Activated T-cell treated with anti-CD3 and anti-CD28 coated beads, Interleukin-2, amount 50 U/mL, for 4 hours (primary cell): ENCODE data around the gene NRXN3. TPM values are rescaled to one million over a fixed set of nuclear protein-coding genes. Genes with fewer than 3 reads are reported as not detected.

ENCODE experiments used
- ATAC-seq, 2 donors: fragments of 200-7000 bp; cut with Tn5 transposase; one replicate each; pipeline ENCODE4 v1.10.0; 2021
- DNase-seq: peaks from one replicate; pipeline ENCODE4 v3.0.0-alpha.2; 2020
- H3K27me3 Mint-ChIP-seq: one replicate; pipeline ENCODE4 v1.8.0; 2021; ENCODE audit warnings: low read depth, mixed read lengths
- H3K36me3 Mint-ChIP-seq: one replicate; pipeline ENCODE4 v1.8.0; 2022; ENCODE audit warnings: mixed read lengths; ENCODE audit not compliant: insufficient read depth
- H3K4me1 Mint-ChIP-seq: one replicate; pipeline ENCODE4 v1.8.0; 2021; ENCODE audit warnings: low read depth, mixed read lengths
- H3K4me3 Mint-ChIP-seq: one replicate; pipeline ENCODE4 v1.8.0; 2021; ENCODE audit warnings: mild to moderate bottlenecking, moderate library complexity, mixed read lengths
- H3K9me3 Mint-ChIP-seq: one replicate; pipeline ENCODE4 v1.8.0; 2021; ENCODE audit warnings: mixed read lengths
- total RNA-seq, 3 donors: library from RNA; stranded (reverse); gene quantifications; one replicate each; pipeline ENCODE4 v1.2.1, GENCODE V29; 2021

Gene NRXN3
- total RNA-seq, 3 donors from 2014 or later: not detected

GRCh38 chr14:78667141-78667540 is 497.0 kb downstream of the NRXN3 start:
- H3K9me3 Mint-ChIP-seq: peaks cover 5% of the 10 kb centered on the region
- no peak overlapping the region for H3K4me3 Mint-ChIP-seq
- H3K27me3 Mint-ChIP-seq: no peaks in the 10 kb centered on the region
- H3K36me3 Mint-ChIP-seq: no peaks in the 10 kb centered on the region
- no peaks in the 10 kb centered on the region for H3K4me1 Mint-ChIP-seq
- DNase-seq: no peak
- ATAC-seq: no peak

- no peaks in the 10 kb centered on the region for H3K36me3 Mint-ChIP-seq
- ATAC-seq (no peak), DNase-seq (no peak)
- H3K4me3 Mint-ChIP-seq: no peak overlapping the region
- H3K9me3 Mint-ChIP-seq: peaks cover 4% of the 10 kb centered on the region
- H3K4me1 Mint-ChIP-seq: no peaks in the 10 kb centered on the region
- no peaks in the 10 kb centered on the region for H3K27me3 Mint-ChIP-seq
These were observed 503.7 kb downstream of the NRXN3 start for GRCh38 chr14:78673845-78674244.

DNA sequence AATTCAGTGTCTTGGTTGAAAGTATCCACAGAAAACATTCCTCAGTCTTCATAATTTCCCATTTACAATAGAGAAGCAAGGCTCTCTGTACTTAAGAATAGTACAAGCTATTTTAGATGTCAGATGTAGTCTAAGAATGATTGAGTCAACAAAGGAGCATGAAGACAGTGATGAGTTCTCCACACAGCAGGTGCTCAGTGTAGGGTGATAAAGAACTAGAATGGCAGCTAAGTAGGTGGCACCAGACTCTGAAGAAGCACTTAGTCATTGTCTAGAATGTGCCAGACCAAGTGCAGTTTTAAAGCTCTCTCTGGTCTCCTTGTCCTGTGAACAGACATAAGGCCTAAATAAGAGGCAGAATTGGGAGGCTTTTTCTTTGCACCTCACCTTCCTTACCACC is 504.6 kb downstream of the NRXN3 start:
- H3K36me3 Mint-ChIP-seq: no peaks in the 10 kb centered on the region
- no peak overlapping the region for H3K4me3 Mint-ChIP-seq
- H3K27me3 Mint-ChIP-seq: no peaks in the 10 kb centered on the region
- ATAC-seq: no peak
- H3K9me3 Mint-ChIP-seq: no peaks in the 10 kb centered on the region
- DNase-seq: no peak
- H3K4me1 Mint-ChIP-seq: no peaks in the 10 kb centered on the region

- Mint-ChIP-seq H3K4me3 (no peak overlapping the region), H3K36me3 (no peaks in the 10 kb centered on the region), H3K27me3 (no peaks in the 10 kb centered on the region), H3K9me3 (no peaks in the 10 kb centered on the region), H3K4me1 (no peaks in the 10 kb centered on the region)
- DNase-seq (no peak), ATAC-seq (no peak)
These were observed 513.0 kb downstream of the NRXN3 start for GRCh38 chr14:78683206-78683605.

GRCh38 chr14:78683981-78684380 is 513.8 kb downstream of the NRXN3 start:
- no peaks in the 10 kb centered on the region for H3K9me3 Mint-ChIP-seq
- ATAC-seq (no peak), DNase-seq (no peak)
- no peaks in the 10 kb centered on the region for H3K36me3 Mint-ChIP-seq
- H3K4me3 Mint-ChIP-seq: no peak overlapping the region
- no peaks in the 10 kb centered on the region for H3K27me3 Mint-ChIP-seq
- no peaks in the 10 kb centered on the region for H3K4me1 Mint-ChIP-seq

- DNase-seq: no peak
- Mint-ChIP-seq H3K4me1 (no peaks in the 10 kb centered on the region), H3K9me3 (peaks cover 4% of the 10 kb centered on the region), H3K4me3 (no peak overlapping the region), H3K27me3 (no peaks in the 10 kb centered on the region), H3K36me3 (no peaks in the 10 kb centered on the region)
- ATAC-seq: no peak
These were observed 518.3 kb downstream of the NRXN3 start for GRCh38 chr14:78688503-78688902.

- H3K27me3 Mint-ChIP-seq: no peaks in the 10 kb centered on the region
- H3K36me3 Mint-ChIP-seq: no peaks in the 10 kb centered on the region
These were observed 520.7 kb downstream of the NRXN3 start for GRCh38 chr14:78690836-78691235.

GRCh38 chr14:78697341-78697740 is 527.2 kb downstream of the NRXN3 start:
- H3K4me1 Mint-ChIP-seq: no peaks in the 10 kb centered on the region
- ATAC-seq (no peak), DNase-seq (no peak)
- no peaks in the 10 kb centered on the region for H3K36me3 Mint-ChIP-seq
- H3K9me3 Mint-ChIP-seq: no peaks in the 10 kb centered on the region
- H3K27me3 Mint-ChIP-seq: no peaks in the 10 kb centered on the region
- no peak overlapping the region for H3K4me3 Mint-ChIP-seq

More at GRCh38 chr14:78690836-78691235, 520.7 kb downstream of the NRXN3 start:
- DNase-seq (no peak), ATAC-seq (no peak)
- Mint-ChIP-seq H3K4me3 (no peak overlapping the region), H3K4me1 (no peaks in the 10 kb centered on the region), H3K9me3 (peaks cover 4% of the 10 kb centered on the region)

- no peak for ATAC-seq
- no peaks in the 10 kb centered on the region for H3K9me3 Mint-ChIP-seq
These were observed 528.8 kb downstream of the NRXN3 start for GRCh38 chr14:78698991-78699390.

DNA sequence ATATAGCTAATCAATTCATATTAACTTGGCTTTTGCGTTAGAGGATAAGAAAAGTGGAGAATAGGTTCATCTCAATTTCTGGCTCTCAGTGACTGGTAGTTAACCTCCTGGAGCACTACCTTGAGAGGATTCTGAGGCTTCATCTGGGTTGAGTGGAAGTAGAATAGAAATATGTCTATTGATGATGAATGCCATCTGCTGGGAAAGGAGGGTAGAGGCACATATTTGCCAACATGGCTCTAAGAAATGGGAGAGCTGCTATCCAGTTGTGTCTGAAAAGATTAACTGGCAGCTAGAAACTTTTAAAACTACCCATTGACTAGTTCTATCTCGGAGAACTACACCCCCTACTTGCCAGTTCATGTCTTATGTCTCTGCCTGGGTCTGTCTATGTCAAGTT is 530.1 kb downstream of the NRXN3 start:
- Mint-ChIP-seq H3K4me3 (no peak overlapping the region), H3K9me3 (no peaks in the 10 kb centered on the region), H3K36me3 (no peaks in the 10 kb centered on the region), H3K4me1 (no peaks in the 10 kb centered on the region), H3K27me3 (no peaks in the 10 kb centered on the region)
- no peak for ATAC-seq
- no peak for DNase-seq

More at GRCh38 chr14:78698991-78699390, 528.8 kb downstream of the NRXN3 start:
- no peak overlapping the region for H3K4me3 Mint-ChIP-seq
- no peaks in the 10 kb centered on the region for H3K36me3 Mint-ChIP-seq
- H3K4me1 Mint-ChIP-seq: no peaks in the 10 kb centered on the region
- H3K27me3 Mint-ChIP-seq: no peaks in the 10 kb centered on the region
- no peak for DNase-seq

- H3K4me3 Mint-ChIP-seq: no peak overlapping the region
- H3K9me3 Mint-ChIP-seq: no peaks in the 10 kb centered on the region
- H3K4me1 Mint-ChIP-seq: no peaks in the 10 kb centered on the region
- DNase-seq (no peak), ATAC-seq (no peak)
- no peaks in the 10 kb centered on the region for H3K27me3 Mint-ChIP-seq
- H3K36me3 Mint-ChIP-seq: no peaks in the 10 kb centered on the region
These were observed 531.1 kb downstream of the NRXN3 start for GRCh38 chr14:78701246-78701645.

DNA sequence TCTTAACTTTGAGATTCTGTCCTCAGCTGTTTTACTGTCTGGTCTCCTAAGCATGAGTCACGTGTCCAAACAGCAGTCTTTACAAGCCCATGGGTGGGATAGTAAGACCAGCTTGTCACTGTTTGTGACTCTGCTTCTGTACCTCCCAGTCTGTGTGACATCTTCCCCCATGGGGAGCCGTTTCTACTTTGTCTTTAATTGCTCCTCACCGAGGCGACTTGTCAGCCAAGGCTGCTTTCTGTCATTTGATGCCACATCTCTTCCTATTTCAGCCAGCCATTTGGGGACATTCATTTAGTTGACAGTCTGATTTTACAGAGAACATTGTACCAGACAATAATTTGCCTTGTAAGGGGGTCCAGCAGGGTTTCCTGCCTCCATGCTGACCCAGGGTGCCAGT is 534.8 kb downstream of the NRXN3 start:
- Mint-ChIP-seq H3K4me3 (no peak overlapping the region), H3K4me1 (no peaks in the 10 kb centered on the region), H3K9me3 (no peaks in the 10 kb centered on the region), H3K27me3 (no peaks in the 10 kb centered on the region), H3K36me3 (no peaks in the 10 kb centered on the region)
- ATAC-seq (no peak), DNase-seq (no peak)

GRCh38 chr14:78705989-78706388 is 535.8 kb downstream of the NRXN3 start:
- Mint-ChIP-seq H3K36me3 (no peaks in the 10 kb centered on the region), H3K4me1 (no peaks in the 10 kb centered on the region), H3K27me3 (no peaks in the 10 kb centered on the region), H3K4me3 (no peak overlapping the region), H3K9me3 (no peaks in the 10 kb centered on the region)
- no peak for ATAC-seq
- DNase-seq: no peak

GRCh38 chr14:78709795-78710557 is 539.8 kb downstream of the NRXN3 start:
- Mint-ChIP-seq H3K27me3 (no peaks in the 10 kb centered on the region), H3K36me3 (no peaks in the 10 kb centered on the region), H3K4me1 (no peaks in the 10 kb centered on the region), H3K4me3 (no peak overlapping the region), H3K9me3 (no peaks in the 10 kb centered on the region)
- ATAC-seq: no peak
- DNase-seq: no peak

- Mint-ChIP-seq H3K36me3 (no peaks in the 10 kb centered on the region), H3K27me3 (no peaks in the 10 kb centered on the region), H3K4me1 (no peaks in the 10 kb centered on the region), H3K4me3 (no peak overlapping the region), H3K9me3 (no peaks in the 10 kb centered on the region)
- ATAC-seq (no peak), DNase-seq (no peak)
These were observed 540.8 kb downstream of the NRXN3 start for GRCh38 chr14:78710963-78711362.
